ENCODE measurements around the gene EIF1.
"Not testable (repeated sequence)": the region's sequence is repeated elsewhere in the genome, so short reads cannot be mapped to it uniquely, and the experiment has no call there.

EIF1 gene

DNA sequence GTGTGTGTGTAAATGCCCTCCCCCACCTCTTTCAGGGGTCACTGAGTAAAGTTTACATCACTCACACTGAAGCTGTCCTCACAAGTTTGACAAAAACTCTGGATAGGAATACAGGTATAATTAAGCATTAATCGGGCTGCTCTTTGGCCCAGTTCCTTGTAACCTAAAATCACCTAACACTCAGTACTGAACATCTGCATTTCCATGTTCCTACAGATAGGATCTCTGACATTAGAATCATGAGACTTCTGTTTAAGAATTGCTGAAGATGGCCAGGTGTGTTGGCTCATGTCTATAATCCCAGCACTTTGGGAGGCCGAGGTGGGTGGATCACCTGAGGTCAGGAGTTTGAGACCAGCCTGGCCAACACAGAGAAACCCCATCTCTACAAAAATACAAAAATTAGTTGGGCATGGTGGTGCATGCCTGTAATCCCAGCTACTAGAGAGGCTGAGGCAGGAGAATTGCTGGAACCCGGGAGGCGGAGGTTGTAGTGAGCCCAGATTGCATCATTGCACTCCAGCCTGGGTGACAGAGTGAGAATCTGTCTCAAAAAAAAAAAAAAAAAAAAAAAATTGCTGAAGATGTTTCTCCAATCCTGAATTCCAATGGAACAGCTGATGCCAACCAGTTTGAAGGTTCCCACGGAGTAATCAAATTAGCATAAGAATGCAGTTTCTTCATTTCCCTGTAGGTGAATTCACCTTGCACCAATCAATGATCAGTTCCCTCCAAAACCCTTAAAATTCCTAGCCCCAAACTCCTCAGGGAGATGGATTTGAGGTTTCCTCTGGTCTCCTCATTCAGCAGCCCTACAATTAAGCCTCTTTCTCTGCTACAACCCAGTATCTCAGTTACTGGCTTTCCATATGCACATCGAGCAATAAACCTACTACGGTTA is 13.3 kb upstream of the EIF1 start:
- not testable (repeated sequence) for DNase-seq

DNA sequence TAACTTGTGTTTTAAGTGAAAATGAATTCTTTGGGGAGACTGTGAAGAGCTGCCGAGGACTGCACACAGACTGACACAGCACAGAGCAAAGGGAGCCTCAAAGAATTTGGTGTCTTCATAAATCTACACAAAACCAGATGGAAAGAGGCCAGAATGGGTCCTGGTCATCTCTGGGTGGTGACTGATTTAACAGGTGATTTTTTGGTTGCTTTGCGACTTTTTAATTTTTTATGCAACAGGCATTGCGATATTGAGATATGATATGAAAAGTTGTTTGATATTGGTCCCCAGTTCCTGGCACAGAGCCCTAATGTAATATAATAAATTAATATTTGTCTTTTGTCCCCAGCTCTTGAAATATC is 12.6 kb upstream of the EIF1 start:
- no peak for DNase-seq

DNA sequence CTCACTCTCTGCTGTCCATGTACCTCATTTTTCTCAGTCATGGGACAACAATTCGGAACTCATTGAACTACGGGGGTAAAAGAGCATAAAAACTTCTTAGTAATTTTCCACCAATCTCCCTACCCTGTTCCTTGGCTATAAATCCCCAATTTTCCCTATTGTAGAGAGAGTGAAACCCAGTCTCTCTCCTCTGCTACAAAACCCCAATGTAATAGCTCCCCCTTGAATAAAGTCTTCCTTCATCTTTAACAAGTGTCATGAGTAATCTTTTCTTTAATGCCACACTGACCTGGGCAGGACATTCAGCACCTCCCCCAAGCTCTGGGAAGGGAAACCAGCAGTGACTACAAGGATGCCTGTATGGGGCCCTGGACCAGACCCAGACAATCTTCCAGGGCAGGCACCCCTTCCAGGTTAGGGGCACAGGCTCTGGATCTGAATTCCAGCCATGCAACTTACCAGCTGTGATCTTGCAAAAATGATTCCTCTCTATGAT is 10.2 kb upstream of the EIF1 start:
- DNase-seq = no peak

DNA sequence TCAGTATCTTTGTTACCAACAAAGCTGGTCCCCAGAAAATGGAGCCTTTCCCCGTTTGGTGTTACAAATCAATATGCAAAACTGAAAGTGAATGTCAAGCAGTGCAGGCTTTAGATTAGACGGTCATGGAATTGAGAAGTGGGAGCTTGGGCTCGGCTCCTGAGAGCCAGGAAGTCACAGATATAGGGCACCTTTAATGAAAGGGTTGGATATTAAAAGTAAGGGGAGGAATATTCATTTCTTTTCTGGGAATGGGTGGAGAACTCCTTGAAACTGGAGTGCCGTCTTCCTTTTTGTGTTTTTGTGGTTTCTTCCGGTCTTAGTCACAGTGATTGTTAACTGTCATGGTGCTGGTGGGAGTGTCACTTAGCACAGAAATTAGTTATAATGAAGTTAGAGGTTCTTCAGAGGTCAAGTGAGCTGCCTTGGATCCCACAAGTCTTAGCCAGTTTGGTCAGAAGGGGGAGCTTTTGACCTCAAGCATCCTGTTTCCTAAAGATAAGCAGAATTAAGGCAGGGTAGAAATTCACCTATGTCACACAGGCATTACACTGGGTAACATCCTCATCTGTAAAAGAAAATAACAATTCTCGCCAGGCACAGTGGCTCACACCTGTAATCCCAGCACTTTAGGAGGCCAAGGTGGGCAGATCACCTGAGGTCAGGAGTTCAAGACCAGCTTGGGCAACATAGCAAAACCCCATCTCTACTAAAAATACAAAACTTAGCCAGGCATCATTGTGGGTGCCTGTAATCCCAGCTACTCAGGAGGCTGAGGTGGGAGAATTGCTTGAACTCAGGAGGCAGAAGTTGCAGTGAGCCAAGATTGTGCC is 9.6 kb upstream of the EIF1 start:
- no peak for DNase-seq

DNA sequence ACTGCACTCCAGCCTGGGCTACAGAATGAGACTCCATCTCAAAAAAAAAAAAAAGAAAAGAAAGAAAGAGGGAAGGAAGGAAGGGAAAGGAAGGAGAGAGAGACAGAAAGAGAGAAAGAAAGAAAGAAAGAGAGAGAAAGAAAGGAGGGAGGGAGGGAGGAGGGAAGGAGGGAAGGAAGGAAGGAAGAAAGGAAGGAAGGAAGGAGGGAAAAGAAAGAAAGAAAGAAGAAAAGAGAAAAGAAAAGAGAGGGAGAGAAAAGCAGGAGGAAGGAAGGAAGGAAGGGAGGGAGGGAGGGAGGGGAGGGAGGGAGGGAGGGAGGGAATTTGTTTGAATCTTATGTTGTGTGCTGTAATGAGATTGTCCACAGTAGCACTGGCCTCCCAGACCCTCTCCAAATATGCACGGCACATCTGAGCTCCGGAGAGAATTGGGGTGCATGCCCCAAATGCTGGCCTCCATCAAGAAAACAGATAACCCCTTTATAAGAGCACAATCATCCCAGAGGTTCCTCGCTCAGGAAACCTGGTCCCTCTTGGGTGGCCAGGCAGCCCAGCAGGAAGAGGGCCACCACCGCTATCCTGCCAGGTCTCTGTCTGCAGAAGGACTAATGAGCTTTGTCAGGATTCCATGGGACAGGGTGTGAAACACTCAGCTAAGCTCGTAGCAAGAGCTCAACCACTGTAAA is 8.8 kb upstream of the EIF1 start:
- DNase-seq = no peak

DNA sequence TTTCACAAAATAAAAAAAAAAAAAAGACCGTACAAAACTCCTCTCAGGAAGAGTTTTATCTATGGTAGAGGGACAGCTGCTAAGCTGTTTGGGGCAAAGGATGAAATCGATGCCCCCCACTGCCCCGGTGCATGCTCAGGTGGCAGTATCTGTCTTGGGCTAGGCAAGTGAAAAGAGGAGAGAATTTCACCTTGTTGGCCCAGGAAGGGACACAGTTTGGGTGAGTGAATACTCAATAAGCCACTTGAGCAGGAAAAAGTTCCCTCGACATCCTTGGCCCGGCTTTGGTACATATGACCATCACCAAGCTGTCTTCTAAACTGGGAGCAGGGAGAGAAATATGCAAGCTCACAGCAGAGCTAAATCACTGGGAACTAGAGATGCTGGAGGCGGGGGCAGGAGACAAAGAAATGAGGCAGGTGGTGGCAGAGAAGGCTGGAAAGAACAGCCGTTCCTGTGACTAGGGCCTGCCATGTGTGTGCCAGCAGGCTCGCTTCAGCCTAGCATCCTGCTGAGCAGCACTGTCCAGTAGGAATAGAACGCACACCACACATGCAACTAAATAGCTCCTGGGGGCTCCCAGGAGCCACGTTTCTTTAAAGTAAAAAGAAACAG is 8.2 kb upstream of the EIF1 start:
- peak in 11 of 56 donors; percentile 6 to 40 (median 24) for DNase-seq

DNA sequence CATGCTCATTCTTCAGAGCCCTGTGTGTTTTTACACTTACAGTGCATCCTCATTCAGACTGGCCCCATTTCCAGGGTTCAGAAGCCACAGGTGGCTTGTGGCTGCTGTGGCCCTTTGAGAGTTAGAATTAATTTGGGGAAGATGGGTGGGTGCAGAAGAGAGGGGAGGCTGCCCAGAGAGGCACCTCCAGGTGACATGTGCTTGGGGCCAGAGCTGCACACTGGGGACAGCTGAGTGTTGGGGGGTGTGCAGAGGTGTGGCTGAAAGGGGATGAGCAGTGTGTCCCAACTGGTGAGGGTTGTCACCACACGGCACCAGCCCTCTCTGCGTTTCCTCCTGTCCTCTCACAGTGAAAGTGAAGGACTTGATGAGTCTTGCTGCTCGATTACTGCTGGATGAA is 6.9 kb upstream of the EIF1 start:
- DNase-seq = no peak

DNA sequence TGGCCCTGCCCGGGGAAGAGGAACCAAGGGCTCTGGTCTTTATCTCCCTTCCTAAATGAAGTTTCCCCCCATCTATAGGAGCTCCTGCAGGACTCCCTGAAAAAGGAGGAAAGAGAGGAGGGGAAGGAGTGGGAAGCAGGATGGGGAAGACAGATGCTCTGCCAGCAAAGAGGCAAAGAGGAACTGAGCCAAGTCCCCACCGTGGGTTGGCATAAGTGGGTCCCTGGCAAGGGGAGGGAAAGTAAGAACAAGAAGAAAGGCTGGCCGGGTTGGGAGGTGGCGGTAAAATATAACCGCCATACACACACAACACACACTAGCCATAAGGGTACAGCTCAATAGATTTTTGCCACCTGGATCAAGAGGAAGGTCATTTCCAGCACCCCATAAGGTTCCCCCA is 6.1 kb upstream of the EIF1 start:
- DNase-seq = peak in 1 of 56 donors; percentile 3

DNA sequence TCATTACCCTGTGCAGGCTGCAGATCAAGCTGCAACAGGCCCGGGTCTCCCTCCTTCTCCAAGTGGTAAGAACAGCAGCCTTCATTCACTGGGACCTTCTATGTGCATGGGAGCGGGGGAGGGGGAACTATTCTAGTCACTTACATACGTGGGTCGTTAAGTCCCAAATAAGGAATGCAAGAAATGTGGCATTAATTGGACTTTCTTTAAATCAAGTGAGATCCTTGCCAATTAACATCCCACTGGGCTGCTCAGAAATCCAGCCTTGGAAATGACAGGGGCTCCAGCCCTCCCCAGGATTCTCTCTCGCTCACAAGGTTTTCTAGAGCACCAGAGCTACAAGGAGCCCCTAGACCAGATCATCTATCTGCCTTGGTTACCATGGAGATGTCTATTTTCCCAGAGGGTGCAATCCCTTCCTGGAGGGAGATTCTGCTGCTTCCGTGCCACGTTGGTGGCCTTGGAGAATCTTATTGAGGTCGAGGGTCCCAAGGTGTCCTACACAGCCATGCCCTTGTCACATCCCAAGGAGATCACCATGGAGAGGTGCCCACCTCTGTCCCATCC is 5.2 kb upstream of the EIF1 start:
- DNase-seq = peak in 4 of 56 donors; percentile 7 to 48 (median 24)

DNA sequence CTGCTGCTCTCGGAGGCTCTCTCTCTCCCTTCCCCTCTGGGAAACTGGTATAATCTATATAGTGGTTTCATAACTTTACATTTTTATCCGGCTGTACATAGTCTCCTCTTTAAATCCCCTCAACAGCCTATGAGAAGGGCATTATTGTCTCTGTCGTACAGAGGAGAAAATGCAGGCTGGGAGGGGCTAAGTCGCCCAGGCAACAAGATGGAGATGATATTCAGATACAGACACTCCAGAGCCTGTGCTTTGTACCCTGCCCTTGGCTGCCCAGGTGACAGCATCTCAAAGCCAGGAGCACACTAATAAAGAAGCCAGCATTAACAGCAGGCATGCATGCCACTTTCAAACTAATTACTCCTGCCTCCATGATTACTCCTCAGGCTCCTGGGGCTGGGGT is 4.7 kb upstream of the EIF1 start:
- DNase-seq = no peak

DNA sequence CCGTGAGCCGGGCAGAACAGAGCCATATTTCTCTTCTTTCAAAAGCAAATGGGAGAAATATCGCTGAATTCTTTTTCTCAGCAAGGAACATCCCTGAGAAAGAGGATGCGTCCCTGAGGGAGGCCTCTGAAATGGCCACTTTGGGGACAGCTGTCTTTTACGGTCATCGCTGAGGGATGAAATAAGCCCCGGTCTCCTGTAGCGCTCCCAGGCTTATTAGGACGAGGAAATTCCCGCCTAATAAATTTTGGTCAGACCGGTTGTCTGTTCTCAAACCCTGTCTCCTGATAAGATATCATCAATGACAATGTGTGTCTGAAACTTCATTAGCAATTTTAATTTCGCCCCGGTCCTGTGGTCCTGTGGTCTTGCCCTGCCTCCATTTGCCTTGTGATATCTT is 2.9 kb upstream of the EIF1 start:
- DNase-seq = not testable (repeated sequence)

DNA sequence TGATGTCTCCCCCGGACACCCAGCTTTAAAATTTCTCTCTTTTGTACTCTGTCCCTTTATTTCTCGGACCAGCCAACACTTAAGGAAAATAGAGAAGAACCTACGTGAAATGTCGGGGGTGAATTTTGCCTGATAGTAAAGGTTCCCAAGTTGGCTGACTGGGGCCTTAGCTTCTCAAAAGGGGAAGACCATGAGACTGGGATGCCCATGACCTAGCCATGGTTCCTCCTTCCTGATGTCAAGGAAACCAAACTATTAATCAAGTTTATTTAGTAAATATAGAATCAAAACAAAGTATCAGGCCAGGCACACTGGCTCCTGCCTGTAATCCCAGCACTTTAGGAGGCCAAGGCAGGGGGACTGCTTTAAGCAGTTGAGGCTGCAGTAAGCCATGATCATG is 2.4 kb upstream of the EIF1 start:
- no peak for DNase-seq

DNA sequence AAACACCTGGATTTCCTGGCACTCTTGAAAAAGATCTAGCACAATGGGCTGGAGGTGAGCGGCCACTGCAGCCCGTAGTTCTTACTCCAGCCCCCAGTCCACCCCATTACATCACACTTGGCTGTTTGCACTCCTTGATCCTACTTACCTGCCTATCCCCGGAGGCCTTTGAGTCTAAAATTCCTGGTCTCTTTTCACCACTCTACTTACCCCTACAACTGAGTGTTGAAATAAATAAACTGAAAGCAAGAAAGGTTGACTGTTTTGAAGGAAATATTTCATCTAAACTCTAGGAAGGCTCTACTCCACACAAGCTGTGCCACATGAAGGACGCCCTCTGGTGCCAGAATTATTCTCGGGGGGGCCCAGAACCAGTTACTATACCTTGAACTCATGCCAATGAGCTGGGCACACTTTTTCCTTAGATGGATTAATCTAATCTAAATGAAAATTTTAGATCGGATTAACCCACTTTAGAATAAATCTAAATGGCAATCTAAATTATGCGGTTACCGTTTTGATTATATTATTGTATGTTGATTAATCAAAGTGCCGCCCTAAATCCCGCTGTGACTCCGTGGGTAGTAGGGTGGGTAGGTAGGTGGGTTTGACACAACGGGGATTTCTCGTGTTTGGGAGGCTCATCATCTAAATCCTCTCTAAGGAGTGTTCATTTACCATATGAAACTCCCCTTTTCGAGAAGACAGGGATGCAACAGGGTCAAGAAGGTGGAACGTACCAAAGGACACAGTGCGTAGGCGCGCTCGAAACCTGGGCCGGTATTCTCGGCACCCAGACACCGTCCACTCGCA is 651 bp upstream of the EIF1 start:
- DNase-seq = peak in 28 of 56 donors; percentile 5 to 66 (median 30)

DNA sequence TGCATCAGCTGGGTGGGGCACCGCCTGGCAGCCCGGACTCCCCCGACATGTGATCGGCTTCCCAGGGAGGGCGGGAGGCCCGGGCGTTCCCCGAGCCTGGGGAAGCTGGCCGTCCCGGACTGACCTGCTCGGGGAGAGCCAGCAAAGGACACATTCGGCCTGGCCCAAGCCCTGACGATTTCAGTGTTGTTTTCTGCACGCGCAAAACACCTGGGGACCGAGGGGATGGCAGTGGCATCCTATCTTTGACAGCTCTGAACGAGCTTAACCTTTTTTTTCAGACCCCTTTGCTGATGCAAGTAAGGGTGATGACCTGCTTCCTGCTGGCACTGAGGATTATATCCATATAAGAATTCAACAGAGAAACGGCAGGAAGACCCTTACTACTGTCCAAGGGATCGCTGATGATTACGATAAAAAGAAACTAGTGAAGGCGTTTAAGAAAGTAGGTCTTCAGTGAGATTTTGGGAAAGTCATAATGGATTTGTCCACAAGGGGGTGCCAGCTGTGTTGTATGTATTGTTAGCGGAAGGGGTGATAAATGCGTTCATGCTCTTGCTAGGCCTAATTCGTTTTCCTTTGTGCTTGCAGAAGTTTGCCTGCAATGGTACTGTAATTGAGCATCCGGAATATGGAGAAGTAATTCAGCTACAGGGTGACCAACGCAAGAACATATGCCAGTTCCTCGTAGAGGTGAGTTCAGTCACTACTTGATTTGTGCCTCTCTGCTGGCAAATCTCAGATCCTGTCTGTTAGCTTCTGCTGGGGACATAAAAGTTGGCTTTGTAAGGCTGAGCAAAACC is 1.0 kb downstream of the EIF1 start:
- DNase-seq = peak in 7 of 56 donors; percentile 3 to 46 (median 15)

DNA sequence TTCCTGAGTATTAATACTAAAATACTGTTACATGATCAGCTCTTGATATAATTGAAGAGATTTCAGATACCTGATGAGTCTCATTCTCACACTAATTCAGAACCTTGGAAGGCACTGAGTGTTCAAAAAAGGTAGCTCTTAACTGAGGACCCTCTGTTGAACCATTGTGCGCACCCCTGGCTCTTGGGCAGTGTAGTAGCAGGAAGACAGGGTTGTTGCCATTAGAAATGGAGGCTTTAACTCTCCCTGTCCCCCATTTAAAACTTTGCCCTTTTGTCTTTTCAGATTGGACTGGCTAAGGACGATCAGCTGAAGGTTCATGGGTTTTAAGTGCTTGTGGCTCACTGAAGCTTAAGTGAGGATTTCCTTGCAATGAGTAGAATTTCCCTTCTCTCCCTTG is 1.8 kb downstream of the EIF1 start:
- DNase-seq = no peak

DNA sequence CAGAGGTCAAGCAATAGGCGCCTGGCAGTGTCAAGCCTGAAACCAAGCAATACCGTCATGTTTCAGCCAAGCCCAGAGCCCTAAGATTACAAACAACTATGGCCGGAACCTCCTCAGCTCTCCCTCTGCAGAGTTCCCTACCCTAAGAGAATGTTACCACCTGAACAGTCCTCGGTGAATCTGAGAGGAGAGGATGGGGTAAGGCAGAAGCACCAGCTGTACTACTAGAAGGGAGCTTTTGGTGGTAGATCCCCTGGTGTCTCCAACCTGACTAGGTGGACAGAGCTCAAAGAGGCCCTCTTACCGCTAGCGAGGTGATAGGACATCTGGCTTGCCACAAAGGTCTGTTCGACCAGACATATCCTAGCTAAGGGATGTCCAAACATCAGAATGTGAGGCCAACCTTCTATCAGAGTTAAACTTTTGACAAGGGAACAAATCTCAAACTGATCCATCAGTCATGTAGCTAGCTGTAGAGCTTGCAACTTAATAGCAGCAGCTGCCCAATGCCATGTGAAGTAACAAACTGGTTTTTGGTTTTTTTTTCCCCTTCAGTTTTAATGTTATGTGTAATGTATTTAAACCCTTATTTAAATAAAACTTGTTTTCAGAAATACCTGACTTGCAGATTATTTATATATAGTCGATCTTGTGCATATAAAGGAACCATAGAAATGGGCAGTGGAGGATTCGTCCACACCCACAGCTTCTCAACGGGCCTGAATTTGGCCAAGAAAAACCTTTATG is 2.5 kb downstream of the EIF1 start:
- no peak for DNase-seq

DNA sequence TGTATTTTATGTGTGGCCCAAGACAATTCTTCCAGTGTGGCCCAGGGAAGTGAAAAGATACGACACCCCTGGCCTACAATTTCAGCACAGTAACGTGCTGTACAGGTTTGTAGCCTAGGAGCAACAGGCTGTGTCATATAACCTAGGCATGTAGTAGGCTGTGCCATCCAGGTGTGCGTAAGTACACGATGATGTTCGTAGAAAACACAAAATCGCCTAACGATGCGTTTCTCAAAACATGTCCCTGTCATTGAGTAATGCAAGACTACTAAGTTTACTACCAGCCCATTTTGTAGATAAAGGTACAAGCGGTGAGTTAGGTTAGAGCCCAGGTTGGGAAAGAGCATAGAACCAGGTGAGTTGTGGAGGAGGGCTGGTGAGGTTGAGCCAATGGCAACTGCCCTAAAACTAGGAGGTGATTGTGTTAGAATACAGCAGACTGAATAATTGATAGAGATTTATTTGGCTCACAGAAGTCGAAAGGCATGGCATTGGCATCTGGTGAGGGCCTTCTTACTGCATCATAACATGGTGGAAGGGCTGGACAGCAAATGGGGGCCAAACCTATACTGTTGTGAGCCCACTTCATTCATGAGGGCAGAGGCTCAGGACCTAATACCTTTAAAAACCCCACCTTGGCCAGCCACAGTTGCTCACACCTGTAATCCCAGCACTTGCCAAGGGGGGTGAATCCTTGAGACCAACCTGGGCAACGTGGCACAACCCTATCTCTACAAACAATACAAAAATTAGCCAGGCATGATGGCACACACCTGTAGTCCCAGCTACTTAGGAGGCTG is 4.2 kb downstream of the EIF1 start:
- no peak for DNase-seq
